ENCODE results near the gene TMA7B.
A peak's percentile ranks its signal among the peaks of the same experiment; 100 is the strongest.

The TMA7B gene
- total RNA-seq: 0.78 to 9.1 (median 5.1) reads per million in 3 experiments

- DNase-seq: peak; percentile 30
Observed at GRCh38 chr22:39959640-39960447, at the start of gene TMA7B. TMA7B (plus strand) TSS chr22:39960397; CDS start chr22:39964375, 3,978 bp downstream.

GRCh38 chr22:39910876-39911613 lies 49.2 kb upstream of the TMA7B start:
- DNase-seq: no peak

GRCh38 chr22:39913321-39913720 lies 46.9 kb upstream of the TMA7B start:
- no peak for DNase-seq

GRCh38 chr22:39913886-39914285 lies 46.3 kb upstream of the TMA7B start:
- no peak for DNase-seq

- DNase-seq: no peak
Observed at GRCh38 chr22:39914584-39914983, 45.6 kb upstream of the TMA7B start.

- DNase-seq: no peak
Observed at GRCh38 chr22:39915295-39915726, 44.9 kb upstream of the TMA7B start.

- no peak for DNase-seq
Observed at GRCh38 chr22:39916496-39916895, 43.7 kb upstream of the TMA7B start.

GRCh38 chr22:39917197-39917643 lies 43.0 kb upstream of the TMA7B start:
- DNase-seq: no peak

GRCh38 chr22:39917776-39918495 lies 42.3 kb upstream of the TMA7B start:
- DNase-seq: no peak

- DNase-seq: no peak
Observed at GRCh38 chr22:39920134-39920743, 40.0 kb upstream of the TMA7B start.

GRCh38 chr22:39923696-39924095 lies 36.5 kb upstream of the TMA7B start:
- DNase-seq: no peak

GRCh38 chr22:39924286-39924685 lies 35.9 kb upstream of the TMA7B start:
- no peak for DNase-seq

GRCh38 chr22:39925273-39925672 lies 34.9 kb upstream of the TMA7B start:
- no peak for DNase-seq

GRCh38 chr22:39925909-39926679 lies 34.1 kb upstream of the TMA7B start:
- peak; percentile 60 for DNase-seq

GRCh38 chr22:39926753-39927152 lies 33.4 kb upstream of the TMA7B start:
- DNase-seq: no peak

GRCh38 chr22:39927544-39927943 lies 32.7 kb upstream of the TMA7B start:
- DNase-seq: no peak

- DNase-seq: no peak
Observed at GRCh38 chr22:39928536-39929520, 31.4 kb upstream of the TMA7B start.

GRCh38 chr22:39931251-39931650 lies 28.9 kb upstream of the TMA7B start:
- no peak for DNase-seq

GRCh38 chr22:39932166-39932565 lies 28.0 kb upstream of the TMA7B start:
- no peak for DNase-seq

GRCh38 chr22:39932918-39933649 lies 27.1 kb upstream of the TMA7B start:
- DNase-seq: peak; percentile 44

All from central memory CD4-positive, alpha-beta T cell (primary cell).